HEK293T (cell line): ENCODE data around the gene AQP2.
A peak's percentile ranks its signal among the peaks of the same experiment; 100 is the strongest.

Experiments
- ARNT ChIP-seq: fragments of 450-650 bp; IDR thresholded peaks from 2 replicates; pipeline ENCODE4 v1.6.1; 2017; ENCODE audit warnings: mild to moderate bottlenecking
- BHLHE40 ChIP-seq: fragments of 450-650 bp; IDR thresholded peaks from 2 replicates; pipeline ENCODE4 v1.6.1; 2016; ENCODE audit warnings: mild to moderate bottlenecking, moderate library complexity, borderline replicate concordance
- CTBP1 ChIP-seq: fragments of 450-650 bp; IDR thresholded peaks from 2 replicates; pipeline ENCODE4 v1.6.1; 2016; ENCODE audit warnings: borderline replicate concordance
- FOXA1 ChIP-seq: fragments of 450-650 bp; IDR thresholded peaks from 2 replicates; pipeline ENCODE4 v1.6.1; 2016; ENCODE audit warnings: mild to moderate bottlenecking
- FOXK2 ChIP-seq: fragments of 450-650 bp; IDR thresholded peaks from 2 replicates; pipeline ENCODE4 v1.6.1; 2016; ENCODE audit warnings: mild to moderate bottlenecking
- FOXM1 ChIP-seq: fragments of 450-650 bp; IDR thresholded peaks from 2 replicates; pipeline ENCODE4 v1.6.1; 2017; ENCODE audit warnings: mild to moderate bottlenecking, borderline replicate concordance
- LEF1 ChIP-seq: fragments of 450-650 bp; IDR thresholded peaks from 2 replicates; pipeline ENCODE4 v1.6.1; 2017; ENCODE audit warnings: mild to moderate bottlenecking, borderline replicate concordance
- PKNOX1 ChIP-seq: fragments of 450-650 bp; IDR thresholded peaks from 2 replicates; pipeline ENCODE4 v1.6.1; 2016
- SP1 ChIP-seq: fragments of 450-650 bp; IDR thresholded peaks from 2 replicates; pipeline ENCODE4 v1.6.1; 2017
- SUZ12 ChIP-seq: fragments of 450-650 bp; IDR thresholded peaks from 2 replicates; pipeline ENCODE4 v1.6.1; 2016; ENCODE audit warnings: mild to moderate bottlenecking
- TARDBP ChIP-seq: fragments of 450-650 bp; IDR thresholded peaks from 2 replicates; pipeline ENCODE4 v1.6.1; 2016

- TF ChIP-seq FOXA1 = no peak
- no peak for TF ChIP-seq ARNT
- TF ChIP-seq SP1 = no peak
- TF ChIP-seq FOXK2 = no peak
- TF ChIP-seq BHLHE40 = no peak
- no peak for TF ChIP-seq CTBP1
- no peak for TF ChIP-seq SUZ12
- peak; percentile 21; the same call in 1 of the 2 replicates for TF ChIP-seq PKNOX1
- TF ChIP-seq LEF1 = no peak
- no peak for TF ChIP-seq FOXM1
- TF ChIP-seq TARDBP = no peak
Observed at GRCh38 chr12:49965836-49966235, 15.3 kb downstream of the AQP2 start.
